HG02885 (cell line): ENCODE measurements around the gene PIWIL4.
"Not testable (repeated sequence)": the region's sequence is repeated elsewhere in the genome, so short reads cannot be mapped to it uniquely, and the experiment has no call there.

ENCODE experiments used
- ATAC-seq: cut with Tn5 transposase; IDR thresholded peaks from one replicate; pipeline ENCODE4 v1.9.1; 2021; ENCODE audit warnings: mild to moderate bottlenecking; ENCODE audit not compliant: unreplicated experiment, poor library complexity

The PIWIL4 gene

DNA sequence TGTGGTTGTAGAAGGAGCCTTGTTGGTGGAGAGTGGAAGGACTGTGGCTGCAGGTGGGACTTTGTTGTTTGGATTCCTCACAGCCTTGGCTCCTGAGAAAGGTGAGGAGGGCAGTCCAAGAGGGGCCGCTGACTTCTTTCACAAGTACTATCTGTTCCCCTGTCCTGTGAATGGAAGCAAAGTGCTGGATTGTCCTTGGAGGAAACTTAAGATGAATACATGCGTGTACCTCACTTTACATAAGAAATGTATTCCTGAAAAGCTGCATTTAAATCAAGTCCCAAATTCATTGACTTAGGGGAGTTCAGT lies 21.1 kb upstream of the PIWIL4 start:
- no peak for ATAC-seq

GRCh38 chr11:94546886-94547285 lies 20.3 kb upstream of the PIWIL4 start:
- no peak for ATAC-seq

- no peak for ATAC-seq
These were observed 18.0 kb upstream of the PIWIL4 start for GRCh38 chr11:94549146-94549545.

- no peak for ATAC-seq
These were observed 16.7 kb upstream of the PIWIL4 start for GRCh38 chr11:94550513-94550912.

- no peak for ATAC-seq
These were observed 13.2 kb upstream of the PIWIL4 start for GRCh38 chr11:94553938-94554337.

DNA sequence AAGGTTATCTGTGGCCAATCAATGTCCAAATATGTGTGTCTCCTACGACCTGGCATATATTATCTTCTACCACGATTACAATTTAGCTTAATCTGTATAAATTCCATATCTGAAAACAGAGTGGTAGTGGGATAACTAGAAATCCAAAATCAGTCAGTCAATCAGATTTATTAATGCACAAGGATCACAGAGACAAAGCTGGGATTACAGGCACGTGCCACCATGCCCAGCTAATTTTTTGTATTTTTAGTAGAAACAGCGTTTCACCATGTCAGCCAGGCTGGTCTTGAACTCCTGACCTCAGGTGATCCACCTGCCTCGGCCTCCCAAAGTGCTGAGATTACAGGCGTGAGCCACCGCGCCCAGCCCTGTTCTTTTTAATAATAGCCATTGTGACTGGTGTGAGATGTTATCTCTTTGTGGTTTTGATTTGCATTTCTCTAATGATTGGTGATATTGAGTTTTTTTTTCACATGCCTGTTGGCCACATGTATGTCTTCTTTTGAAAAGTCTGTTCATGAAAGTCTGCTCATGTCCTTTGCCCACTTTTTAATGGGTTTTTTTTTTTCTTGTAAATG lies 11.3 kb upstream of the PIWIL4 start:
- ATAC-seq = not testable (repeated sequence)

DNA sequence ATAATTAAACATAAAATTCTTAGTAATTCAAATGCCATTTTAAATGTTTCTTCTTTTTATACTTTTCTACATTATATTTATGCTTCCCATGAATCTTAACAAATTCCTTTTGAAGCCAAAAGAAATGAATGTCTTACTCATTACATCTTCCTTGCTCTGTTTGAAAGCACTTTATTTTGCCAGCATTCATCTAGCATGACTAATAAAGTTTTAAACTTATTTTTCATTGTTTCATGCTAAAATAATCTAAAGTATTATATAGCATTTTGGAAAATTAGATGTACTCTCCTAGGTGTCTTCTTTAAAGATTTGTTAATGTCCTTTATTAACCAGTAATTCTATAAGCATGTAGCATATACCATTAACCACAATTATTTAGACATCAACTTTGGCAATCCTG lies 9.7 kb upstream of the PIWIL4 start:
- no peak for ATAC-seq

GRCh38 chr11:94557992-94558391 lies 9.2 kb upstream of the PIWIL4 start:
- ATAC-seq = no peak

- ATAC-seq = no peak
These were observed 8.7 kb upstream of the PIWIL4 start for GRCh38 chr11:94558468-94558867.

GRCh38 chr11:94558932-94559331 lies 8.2 kb upstream of the PIWIL4 start:
- ATAC-seq = no peak

DNA sequence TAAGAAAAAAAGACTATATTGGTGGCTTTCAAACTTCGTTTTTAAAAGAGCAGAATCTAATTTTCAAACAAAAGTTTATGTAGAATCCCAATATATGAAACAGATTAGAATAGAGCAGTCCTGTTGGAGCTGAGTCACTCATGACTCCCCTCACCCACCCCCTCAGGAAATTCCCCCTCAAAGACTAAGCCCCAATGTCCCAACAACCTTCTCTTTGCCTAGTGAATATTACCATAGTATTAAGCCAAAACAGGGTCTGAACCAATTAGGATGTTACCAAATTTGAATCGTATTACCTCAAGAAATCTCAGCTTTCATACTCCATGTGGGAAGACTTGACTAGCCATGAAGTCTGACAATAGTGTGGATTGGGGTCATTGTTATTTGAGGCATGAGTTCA lies 7.8 kb upstream of the PIWIL4 start:
- ATAC-seq = no peak

DNA sequence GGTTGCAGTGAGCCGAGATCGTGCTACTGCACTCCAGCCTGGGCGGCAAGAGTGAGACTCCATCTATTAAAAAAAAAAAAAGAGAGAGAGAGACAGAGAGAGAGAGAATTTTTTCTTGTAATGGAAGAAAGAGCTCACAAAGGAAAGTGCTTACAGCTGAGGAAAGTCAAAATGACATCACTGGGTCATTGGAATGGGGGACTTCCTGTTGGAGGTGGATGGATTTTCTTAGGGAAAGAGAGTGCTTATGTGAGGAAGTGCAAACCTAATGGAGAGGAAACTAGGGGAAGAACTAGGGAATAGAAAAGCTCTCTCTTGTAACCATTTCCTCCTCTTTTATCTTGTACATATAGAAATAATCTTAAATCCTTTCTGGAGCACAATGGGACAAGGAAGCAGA lies 6.3 kb upstream of the PIWIL4 start:
- no peak for ATAC-seq

GRCh38 chr11:94563176-94563847 lies 3.9 kb upstream of the PIWIL4 start:
- no peak for ATAC-seq

GRCh38 chr11:94563848-94564467 lies 3.2 kb upstream of the PIWIL4 start:
- ATAC-seq = no peak

DNA sequence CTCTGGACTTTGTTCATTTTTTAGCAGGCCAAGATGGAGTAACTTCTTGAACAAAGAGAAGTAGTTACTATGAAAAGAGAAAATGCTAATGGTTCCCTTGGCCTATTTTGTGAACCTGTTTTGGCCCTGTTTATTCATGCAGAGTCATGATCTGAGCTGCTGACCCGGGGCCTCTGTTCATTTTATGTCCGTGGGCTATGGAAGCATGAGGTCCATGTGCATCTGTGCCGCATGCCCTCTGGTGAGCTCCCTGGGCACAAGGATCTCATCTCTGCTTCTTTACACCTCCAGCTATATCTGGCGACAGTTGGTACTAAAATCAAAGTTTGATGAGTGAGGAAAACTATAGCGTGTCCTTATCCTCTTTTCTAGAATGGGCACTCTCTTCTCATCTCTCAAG lies 1.0 kb downstream of the PIWIL4 start:
- no peak for ATAC-seq

DNA sequence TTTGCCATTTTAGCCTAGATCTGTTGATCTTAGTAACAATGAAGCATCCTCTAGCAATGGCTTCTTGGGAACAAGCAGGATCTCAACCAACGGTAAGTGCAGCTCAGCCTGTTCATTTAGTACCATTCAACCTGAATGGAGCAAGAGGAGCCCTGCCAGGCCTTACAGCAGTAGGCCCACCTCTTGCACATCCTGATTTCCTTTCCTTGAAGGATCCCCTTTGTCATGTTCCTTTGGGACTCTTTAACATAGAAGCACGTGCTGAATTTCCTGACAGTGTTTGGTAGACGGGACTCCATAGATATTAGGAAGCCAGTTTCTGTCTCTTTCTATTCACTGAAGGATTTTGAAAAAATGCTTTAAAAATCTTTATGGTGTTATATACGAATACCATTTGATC lies 1.5 kb downstream of the PIWIL4 start:
- no peak for ATAC-seq

- ATAC-seq = not testable (repeated sequence)
These were observed 5.8 kb downstream of the PIWIL4 start for GRCh38 chr11:94572975-94573374.

- ATAC-seq = no peak
These were observed 7.2 kb downstream of the PIWIL4 start for GRCh38 chr11:94574193-94574961.

- ATAC-seq = no peak
These were observed 9.1 kb downstream of the PIWIL4 start for GRCh38 chr11:94576306-94576705.

GRCh38 chr11:94577841-94578240 lies 10.7 kb downstream of the PIWIL4 start:
- ATAC-seq = no peak

DNA sequence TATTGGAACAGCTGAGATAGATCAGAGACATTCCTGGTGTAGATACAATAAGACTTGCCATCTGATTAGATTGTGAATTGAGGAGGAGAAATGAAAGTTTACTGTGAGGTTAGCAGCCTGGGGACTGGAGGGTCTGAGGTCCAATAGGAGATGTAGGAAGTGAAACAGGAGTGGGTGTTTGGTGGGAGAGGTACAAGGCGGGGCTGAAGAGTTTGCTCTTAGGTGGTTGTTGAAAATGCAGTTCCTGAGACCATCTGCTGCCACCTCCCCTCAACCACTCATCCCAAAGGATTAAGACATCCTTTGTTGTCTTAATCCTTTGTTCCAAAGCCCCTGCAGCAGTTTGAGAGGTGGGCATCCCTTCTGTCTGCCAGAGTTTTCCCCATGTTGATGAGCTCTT lies 14.8 kb downstream of the PIWIL4 start:
- ATAC-seq = peak; percentile 58
